ENCODE measurements around the gene ASB6. TPM values are rescaled to one million over a fixed set of nuclear protein-coding genes. Genes with fewer than 3 reads are reported as not detected.

The ASB6 gene
- polyA plus RNA-seq, 1 of the 3 experiments (the other 2 are of a cell fraction): 35.9 TPM

DNA sequence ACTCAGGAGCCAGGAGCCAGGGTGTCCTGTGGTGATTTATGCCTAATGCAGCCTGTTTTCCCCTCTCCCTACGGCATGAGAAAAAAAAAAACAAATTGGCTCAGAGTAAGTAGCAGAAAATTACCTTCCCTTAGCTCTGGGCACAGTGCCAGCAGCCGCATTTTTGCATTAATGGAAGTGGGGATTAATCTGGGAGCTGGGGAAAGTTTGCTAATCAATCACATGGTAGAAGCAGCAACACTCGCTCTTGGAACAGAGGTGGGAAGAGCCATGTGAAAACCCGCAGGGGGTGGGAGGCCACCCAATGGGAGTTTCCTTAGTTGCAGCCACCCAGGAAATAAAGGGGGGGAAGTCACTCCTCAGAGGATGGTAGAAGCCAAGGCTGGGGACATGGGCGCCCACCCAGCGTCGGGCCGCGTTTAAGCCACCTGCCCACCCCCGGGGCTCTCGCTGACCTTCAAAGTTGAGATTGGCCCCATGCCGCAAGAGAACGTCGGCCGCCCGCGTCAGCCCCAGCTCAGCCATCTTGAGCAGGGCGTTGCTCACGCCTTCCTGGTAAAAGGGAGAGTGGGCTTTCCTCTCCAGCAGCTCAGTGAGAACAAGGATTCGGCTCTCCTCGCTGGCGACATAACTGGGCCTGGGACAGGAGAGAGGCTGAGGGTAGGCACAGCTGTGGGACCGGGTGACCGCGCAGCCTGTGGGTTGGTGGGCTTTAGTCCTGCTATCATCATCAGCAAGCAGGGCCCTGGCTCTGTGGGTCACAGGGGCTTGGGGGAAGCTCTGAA is 1.7 kb downstream of the ASB6 start (continued):
- no peak for TF ChIP-seq GATA2 (CRISPR knock-in tag; IDR thresholded peaks at IDR 0.05)
- TF ChIP-seq RCOR1 (IDR thresholded peaks at IDR 0.05; ENCODE audit: low read length): no peak; the same call in 1 of the 2 replicates
- TF ChIP-seq MEF2A (IDR thresholded peaks at IDR 0.05; ENCODE audit: borderline replicate concordance, low read depth): no peak
- 0 out of 2 replicates have a peak, but pooled peaks have one; percentile 2 for TF ChIP-seq PBX3 (IDR thresholded peaks at IDR 0.05)
- peak in 1 of 2 experiments; percentile 55; a peak in 1 of 4 replicates for TF ChIP-seq EP300 (IDR thresholded peaks at IDR 0.05; ENCODE audit: borderline replicate concordance in 1 of 2, low read depth in 1 of 2, low read length in 1 of 2)
- no peak for TF ChIP-seq JUND (IDR thresholded peaks at IDR 0.05)
- TF ChIP-seq, protein P1, sequence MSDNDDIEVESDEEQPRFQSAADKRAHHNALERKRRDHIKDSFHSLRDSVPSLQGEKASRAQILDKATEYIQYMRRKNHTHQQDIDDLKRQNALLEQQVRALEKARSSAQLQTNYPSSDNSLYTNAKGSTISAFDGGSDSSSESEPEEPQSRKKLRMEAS (IDR thresholded peaks at IDR 0.05; ENCODE audit: low read depth): no peak
- no peak for TF ChIP-seq FOXM1 (IDR thresholded peaks at IDR 0.05; ENCODE audit: low read depth)
- no peak for TF ChIP-seq RXRA (IDR thresholded peaks at IDR 0.05; ENCODE audit: borderline replicate concordance, low read depth)
- TF ChIP-seq SMC3 (IDR thresholded peaks at IDR 0.05; ENCODE audit: low read depth, low read length): peak; percentile 14; the same call in 1 of the 2 replicates
- TF ChIP-seq, protein P2, sequence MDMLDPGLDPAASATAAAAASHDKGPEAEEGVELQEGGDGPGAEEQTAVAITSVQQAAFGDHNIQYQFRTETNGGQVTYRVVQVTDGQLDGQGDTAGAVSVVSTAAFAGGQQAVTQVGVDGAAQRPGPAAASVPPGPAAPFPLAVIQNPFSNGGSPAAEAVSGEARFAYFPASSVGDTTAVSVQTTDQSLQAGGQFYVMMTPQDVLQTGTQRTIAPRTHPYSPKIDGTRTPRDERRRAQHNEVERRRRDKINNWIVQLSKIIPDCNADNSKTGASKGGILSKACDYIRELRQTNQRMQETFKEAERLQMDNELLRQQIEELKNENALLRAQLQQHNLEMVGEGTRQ (IDR thresholded peaks at IDR 0.05; ENCODE audit: borderline replicate concordance, low read depth, low read length): no peak
- no peak; the same call in 1 of the 2 replicates for TF ChIP-seq POLR2AphosphoS5 (IDR thresholded peaks at IDR 0.05; ENCODE audit: low read depth, low read length)
- peak; percentile 61 for TF ChIP-seq CHD2 (IDR thresholded peaks at IDR 0.05; ENCODE audit: low read length, partially characterized antibody)
- TF ChIP-seq YY1 (IDR thresholded peaks at IDR 0.05; ENCODE audit: low read depth): 0 out of 2 replicates have a peak, but pooled peaks have one; percentile 47
- no peak for TF ChIP-seq USF1 (IDR thresholded peaks at IDR 0.05; ENCODE audit: borderline replicate concordance, low read depth)
- TF ChIP-seq FOSL2 (IDR thresholded peaks at IDR 0.05; ENCODE audit: borderline replicate concordance, low read depth): no peak
- TF ChIP-seq FOXJ3 (CRISPR knock-in tag; IDR thresholded peaks at IDR 0.05): peak; percentile 66
- TF ChIP-seq TCF12 (IDR thresholded peaks at IDR 0.05): no peak
- TF ChIP-seq TAF1 (IDR thresholded peaks at IDR 0.05; ENCODE audit: borderline replicate concordance, low read depth, low read length): no peak
- TF ChIP-seq MXI1 (IDR thresholded peaks at IDR 0.05; ENCODE audit: low read depth, low read length): peak; percentile 90
- TF ChIP-seq NRF1 (IDR thresholded peaks at IDR 0.05; ENCODE audit: low read depth, low read length): no peak
- 0 out of 2 replicates have a peak, but pooled peaks have one; percentile 10 for TF ChIP-seq ELF1 (IDR thresholded peaks at IDR 0.05)
